HG02970 (cell line): ENCODE results near the gene KLHDC8B.

ENCODE experiments used
- ATAC-seq: cut with Tn5 transposase; IDR thresholded peaks from one replicate; pipeline ENCODE4 v1.9.1; 2021; ENCODE audit warnings: mild to moderate bottlenecking, moderate library complexity, moderate number of reproducible peaks; ENCODE audit not compliant: unreplicated experiment, low FRiP score

Gene KLHDC8B

DNA sequence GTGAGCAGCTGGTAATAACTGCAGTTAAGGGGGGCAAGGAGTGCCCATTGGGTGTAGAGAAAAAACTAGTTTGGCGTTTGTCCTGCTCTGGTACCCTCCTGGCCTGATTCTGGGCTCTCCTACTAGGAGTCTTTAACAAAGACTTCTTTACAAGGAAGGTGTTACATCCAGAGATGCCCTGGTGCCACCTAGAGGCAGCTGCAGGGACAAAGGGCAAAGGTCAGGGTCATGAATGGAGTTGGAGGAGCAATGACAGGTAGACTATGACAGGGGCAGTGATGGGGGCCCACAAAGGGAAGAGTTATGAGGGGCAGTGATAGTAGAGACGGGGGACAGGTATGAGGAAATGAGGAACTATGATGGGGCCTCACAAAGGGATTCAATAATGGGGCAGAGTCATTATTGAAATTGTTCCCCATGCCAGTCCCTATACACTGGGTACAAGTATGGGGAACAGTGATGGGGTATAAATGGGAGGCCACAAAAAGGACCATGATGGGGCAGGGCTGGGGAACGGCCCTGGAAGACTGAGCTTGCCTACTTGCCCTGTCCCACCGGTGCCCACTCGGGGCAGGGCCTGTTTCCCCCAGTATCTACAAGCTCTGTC is 13.2 kb upstream of the KLHDC8B start:
- ATAC-seq: no peak

DNA sequence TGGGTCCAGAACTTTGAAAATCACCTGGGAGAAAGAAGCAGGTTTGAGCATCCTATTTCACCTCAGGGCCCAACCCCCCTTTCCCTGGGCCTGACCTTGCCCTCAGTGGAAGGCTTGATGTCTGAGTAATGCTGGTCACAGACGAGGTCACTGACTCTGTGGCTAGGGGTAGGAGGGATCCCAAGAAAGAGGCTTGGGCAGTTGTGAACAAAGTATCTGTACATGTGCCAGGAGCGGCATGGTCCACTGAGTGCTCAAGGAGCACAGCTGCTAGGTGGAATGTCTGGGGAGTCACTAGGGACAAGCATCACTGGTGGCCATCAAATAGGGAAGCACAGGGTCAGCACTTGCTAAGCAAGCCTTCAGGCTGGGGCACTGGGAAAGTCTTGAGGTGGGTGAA is 12.6 kb upstream of the KLHDC8B start:
- ATAC-seq: no peak

DNA sequence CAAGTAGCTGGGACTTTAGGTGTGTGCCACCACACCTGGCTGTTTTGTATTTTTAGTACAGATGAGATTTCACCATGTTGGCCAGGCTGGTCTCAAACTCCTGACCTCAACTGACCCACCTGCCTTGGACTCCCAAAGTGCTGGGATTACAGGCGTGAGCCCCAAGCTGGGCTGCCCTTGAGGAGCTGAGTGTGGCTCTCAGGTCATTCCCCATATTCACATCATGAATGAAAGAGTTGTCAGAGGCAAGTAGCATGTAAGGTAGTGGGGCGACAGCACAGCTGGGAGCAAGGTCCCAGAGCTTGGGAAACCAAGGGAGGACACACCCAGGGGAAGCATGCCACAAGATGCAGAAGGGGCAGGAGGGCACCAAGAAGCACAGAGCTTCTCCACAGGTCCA is 10.2 kb upstream of the KLHDC8B start:
- no peak for ATAC-seq

DNA sequence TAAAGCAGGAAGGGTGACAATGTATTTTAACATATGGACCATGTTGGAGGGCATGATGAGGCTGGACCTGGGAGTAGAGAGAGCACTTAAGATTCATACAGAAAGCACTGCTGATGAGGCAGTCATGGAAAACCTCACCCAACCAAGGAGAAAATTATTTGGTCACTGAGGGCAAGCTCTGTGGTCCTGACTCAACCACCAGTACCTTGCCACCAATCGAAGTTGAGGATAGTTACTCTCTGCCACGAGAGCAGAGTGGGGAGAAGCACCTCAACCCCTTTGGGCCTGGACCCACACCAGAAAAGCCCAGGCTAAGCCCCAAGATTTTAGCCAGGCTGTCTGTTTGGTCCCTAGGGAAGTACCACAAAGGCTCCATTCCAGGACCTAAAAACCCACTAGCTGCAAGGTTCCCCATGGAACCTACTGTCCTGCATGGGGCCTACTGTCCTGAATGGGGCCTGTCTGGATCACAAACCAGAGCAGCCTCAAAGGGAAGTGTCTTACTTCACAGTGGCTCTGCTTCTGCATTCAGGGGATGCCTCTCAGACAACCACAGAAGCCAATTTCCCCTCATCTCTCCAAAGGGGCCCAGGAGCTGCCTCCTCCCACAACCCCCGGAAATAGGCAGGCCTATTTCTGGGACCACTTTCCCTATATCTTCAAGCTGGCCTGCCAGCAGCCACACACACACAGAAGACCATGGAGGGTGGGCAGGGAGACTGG is 9.4 kb upstream of the KLHDC8B start:
- no peak for ATAC-seq

DNA sequence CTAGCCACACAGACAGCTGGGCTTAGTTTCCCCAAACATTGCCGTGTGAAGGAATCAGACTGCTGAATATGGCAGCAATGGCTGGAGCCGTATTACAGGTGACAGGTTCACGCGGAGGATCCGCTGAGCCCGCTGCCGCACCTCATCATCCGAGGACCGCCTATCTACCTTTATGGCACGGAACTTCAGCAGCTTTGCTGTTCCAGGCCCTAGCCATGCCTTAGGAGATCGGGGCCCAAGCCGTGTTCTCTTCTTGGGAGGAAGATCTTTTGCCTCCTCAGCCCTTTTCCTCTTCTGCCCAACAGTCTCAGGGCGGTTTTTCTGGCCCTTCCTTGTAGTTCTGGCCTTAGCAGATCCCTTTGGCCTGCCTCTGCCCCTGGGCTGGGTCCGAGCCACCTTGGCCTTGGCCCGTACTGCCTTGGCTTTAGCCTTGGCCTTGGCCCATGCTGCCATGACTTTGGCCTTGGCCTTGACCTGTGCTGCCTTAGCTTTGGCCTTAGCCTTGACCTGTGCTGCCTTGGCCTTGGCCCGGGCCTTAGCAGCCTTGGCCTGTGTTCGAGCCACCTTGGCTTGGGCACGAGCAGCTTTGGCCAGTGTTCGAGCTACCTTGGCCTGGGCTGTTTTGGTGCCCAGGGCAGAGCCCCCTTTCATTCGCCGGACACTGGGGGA is 8.5 kb upstream of the KLHDC8B start:
- ATAC-seq: no peak

DNA sequence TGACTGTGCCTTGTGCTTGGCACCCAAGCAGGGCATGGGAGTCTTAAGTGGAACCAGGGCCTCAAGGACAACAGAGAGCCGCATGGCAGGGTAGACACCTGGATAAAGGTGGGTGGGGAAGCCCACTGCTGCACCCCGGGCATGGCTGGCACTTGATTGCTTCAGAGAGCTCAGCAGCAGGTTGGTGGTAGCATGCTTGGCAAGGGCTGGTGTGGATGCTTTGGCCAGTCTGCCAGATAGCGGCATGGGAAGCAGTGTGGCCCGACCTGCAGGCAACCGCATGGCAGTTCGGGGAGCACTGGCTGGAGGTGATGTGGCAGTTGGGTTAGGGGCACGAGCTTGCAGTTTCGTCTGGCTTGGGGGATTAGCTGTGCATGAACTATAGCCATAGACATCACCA is 7.8 kb upstream of the KLHDC8B start:
- ATAC-seq: no peak

DNA sequence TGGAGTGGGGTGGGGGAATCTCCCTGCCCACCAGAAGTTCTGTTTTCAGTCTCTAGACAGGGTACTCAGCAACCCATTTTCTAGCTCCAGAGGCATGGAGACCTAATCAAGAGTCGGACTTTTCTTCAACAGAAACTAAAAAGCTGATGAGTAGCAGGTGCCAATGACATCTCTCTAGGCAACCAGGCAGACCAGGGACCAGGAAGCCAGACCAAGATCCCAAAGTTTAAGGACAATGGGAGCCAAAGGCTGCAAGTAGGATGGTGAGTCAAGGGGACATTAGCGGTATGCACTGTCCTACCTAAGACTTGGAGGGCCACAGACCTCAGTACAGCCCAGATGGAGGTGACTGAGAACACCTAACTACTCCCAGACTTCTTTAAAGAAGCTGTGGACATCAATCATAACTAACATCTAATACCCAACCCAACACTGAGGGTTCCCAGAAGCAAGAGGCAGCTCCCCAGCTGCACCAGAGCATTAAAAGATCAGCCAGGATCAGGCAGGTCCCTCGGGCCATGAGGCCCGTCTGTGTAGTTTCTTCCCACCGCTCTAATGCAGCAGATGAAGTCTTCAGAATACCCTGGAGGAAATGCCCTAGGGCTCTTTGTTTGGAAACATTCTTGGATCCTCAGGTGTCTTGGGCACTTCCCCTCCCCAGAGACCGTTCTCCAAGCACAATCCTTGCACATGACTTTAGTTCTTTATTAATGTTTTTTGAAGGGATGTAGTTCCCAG is 6.2 kb upstream of the KLHDC8B start:
- ATAC-seq: no peak

DNA sequence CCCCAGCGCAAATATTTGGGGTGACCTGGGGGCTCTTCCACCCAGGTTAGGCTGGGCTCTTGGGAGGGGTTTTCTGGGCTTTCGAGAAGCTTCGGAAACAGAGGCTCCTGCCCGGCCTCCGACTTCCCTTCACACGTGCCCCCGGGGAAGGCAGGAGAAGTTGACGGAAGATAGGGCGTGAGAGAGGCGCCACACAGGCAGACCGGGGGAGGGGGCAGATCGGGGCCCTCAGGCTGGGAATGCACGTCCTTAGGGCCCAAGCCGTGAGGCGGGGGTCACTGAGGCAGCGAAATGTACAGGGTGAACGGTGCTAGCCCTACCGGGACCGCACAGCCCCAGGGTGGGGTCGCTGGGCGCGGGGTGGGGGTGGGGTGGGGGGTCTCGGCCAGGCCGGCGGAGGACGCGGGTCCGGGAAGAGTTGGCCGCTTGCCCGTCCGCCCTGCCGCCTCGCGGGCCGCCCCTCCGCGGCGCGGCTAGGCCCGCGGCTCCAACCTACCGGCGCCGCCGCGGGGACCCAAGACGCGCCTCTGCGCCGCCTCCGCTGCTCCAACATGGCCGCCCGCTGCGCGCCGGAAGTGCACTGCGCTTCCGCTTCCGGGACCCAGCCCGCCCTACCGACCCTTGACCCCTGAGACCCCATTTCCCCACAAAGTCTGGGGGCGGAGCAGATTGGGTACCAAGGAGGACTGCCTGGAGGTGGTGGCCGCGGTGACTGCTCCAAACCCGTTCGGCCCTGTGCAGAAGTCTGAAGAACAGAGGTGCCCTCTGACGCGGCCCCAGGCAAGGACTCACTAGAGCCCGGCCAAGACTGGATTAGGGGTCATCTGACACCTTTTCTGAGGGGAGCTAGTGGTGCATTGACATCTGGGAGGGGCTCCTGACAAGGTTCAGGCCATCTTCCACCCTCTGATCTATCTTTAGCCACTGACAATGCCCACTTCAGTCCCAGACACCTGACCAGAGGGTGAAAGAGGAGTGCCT is 5.3 kb upstream of the KLHDC8B start, which contains the start of gene CCDC71:
Gene CCDC71, minus strand, starts transcription at position 561 of the 981 bp plus-strand sequence. CDS start 2,123 bp downstream, outside the sequence.
- ATAC-seq: no peak

DNA sequence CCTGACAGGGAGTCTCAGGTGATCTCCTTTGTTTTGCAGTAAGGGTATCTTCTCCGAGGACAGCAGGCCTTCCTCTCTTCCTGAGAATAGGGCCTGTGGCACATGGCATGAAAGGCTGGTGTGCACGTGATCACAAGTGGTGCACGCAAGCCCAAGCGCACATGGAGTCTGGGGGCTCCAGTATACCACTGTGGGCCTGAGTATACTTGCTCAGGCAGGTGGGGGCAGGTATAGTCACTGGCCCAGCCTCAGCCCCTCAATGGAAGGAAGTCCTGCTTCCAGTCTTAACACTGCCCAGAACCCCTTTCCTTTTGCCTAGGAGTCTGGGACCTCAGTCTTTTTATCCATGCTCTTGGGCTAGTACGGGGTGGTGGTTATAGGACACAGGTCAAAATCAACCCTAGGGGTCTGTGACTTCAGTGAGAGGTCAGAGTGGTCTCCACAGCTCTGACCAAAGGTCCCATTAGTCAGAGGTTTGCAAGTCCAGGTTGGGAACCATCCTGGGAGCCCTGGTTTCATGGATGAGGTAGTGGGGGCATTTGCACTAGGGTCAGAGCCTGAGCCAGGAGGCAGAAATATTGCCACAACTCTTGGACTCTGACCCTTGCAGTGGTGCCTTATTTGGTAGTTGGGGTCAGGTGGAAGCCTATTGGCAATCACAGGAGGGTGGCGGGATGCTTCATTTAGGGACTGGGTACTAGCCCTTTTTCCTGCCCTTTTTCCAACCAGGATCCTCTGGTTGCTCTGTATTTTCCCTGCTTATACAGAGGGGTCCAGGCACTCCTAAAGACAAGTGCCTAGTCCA is 4.4 kb upstream of the KLHDC8B start:
- ATAC-seq: no peak

DNA sequence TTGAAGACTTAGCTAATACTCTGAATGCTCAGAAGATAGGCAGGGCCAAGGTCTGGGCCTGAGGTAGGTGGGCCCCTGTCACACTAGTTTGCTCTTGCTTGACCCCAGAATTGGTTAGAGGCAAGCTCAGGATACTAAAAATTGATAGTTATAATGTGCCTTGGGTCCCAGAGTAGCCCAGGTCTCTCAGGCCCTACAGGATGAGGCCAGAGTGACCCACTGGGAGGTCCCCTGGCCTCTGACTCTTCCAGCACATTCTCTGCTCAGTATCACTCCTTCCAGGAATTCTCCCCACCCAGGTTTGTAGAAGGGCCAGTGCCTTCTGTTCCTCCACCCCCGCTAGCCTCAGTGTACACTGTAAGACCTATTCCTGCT is 667 bp upstream of the KLHDC8B start:
- ATAC-seq: no peak

DNA sequence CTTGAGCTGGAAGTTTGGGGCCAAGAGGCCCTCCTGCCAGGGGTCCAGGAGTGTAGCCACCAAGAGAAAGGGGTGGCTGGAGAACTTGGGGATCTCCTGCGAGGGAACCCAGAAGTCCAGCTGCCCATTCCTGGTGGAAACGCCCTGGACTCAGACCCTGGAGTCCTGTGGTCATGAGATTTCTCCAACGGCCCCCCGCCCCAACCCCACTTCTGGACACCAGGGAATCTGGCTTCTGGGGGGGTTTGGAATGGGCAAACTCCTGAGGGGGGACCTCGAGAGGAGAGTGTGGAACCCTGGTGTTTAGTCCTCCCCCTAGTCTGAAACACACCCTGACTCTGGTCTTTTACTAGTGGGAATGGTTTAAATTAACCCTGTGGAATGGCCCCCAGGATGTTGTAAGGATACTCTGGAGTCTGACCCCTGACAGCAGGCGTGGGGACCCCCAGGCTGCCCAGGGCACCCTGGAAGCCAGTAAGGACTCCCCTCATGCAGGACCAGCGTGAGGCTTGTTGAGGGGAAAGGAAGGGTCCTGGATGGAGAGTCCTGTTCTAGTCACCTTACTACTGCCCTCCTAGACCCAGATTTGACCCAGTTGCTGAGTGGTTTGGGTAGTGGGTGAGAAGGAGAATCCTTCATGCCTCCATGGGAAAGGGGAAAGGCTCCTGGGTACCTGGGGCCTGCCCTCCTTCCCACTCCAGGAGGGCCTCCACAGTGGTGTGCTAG is 540 bp downstream of the KLHDC8B start:
- no peak for ATAC-seq

DNA sequence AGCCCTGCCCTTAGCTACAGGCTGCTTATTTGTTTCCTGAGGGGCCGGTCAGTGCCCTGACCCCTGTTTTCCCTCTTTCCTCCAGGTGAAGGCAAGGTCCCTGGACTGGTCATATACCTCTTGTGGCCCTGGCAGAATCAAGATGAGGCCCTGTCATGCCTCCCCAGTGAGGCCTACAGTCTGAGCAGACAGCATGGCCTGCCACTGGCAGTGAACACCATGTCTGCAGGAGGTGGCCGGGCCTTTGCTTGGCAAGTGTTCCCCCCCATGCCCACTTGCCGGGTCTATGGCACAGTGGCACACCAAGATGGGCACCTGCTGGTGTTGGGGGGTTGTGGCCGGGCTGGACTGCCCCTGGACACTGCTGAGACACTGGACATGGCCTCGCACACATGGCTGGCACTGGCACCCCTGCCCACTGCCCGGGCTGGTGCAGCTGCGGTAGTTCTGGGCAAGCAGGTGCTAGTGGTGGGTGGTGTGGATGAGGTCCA is 1.2 kb downstream of the KLHDC8B start:
- ATAC-seq: no peak

DNA sequence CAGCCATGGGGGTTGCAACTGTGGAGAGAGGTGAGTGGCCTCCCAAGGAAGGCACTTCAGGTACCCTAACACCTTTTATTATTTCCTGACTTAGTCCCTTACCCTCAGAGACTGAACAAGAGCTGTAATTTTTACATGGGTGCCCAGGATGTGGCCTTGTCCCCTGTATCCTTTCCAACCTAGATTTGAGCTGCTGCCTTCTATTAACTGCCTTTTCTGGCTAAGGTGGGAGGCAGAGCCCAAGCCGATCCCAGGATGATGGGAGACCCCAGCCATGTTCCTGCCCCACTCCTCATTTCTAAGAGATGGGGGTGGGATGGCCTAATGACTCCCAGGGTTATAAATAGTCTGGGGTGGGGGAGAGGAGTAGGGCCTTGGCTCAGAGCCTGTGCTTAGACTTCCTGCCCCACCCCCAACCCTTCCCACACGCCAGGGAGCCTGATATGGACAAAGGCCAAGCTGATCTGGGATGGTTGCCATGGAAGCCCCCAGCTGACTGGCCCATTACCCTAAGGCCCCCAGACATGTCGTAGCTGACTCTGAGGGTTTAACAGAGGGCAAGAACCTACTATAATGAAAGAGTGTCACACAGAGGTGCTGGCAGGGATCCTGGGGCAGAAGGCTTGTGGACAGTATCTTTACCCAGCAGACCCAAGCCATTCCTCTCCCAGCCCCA is 1.9 kb downstream of the KLHDC8B start:
- no peak for ATAC-seq

DNA sequence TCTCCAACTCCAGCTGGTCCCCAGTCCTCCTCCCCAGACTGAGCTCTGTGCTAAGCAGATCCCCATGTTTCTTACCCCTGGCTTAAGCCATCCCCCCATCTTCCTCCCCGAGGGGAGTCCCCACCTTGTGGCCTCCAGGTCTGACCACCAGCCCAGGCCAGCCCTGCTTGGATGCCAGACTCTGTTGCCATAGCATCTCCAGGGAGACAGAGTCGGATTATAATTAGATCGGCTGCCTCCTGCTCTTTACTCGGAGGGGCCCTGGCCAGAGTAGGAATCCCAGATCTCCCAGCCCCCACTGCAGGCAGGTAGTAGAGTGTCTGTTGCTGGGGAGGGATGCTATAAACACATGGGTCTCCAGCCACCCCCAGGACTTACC is 2.4 kb downstream of the KLHDC8B start:
- ATAC-seq: no peak

DNA sequence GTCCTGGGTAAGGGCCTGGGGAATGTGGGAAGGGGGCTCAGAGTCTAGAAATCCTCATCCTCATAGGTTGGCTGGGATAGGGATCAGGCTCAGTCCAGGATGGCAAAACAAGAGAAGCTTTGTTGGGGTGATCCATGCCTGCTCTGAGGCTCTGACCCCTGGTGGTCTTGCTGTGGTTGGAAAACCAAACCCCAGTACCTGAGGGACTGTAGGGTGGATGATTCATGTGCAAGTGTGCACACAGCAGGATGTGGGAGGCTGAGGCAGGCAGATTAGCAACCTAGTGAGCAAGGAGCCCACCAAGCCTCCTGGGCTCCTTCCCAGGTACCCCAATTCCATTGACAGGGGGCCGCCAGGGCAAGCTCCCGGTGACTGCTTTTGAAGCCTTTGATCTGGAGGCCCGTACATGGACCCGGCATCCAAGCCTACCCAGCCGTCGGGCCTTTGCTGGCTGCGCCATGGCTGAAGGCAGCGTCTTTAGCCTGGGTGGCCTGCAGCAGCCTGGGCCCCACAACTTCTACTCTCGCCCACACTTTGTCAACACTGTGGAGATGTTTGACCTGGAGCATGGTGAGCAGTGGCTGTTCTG is 3.1 kb downstream of the KLHDC8B start:
- ATAC-seq: no peak

DNA sequence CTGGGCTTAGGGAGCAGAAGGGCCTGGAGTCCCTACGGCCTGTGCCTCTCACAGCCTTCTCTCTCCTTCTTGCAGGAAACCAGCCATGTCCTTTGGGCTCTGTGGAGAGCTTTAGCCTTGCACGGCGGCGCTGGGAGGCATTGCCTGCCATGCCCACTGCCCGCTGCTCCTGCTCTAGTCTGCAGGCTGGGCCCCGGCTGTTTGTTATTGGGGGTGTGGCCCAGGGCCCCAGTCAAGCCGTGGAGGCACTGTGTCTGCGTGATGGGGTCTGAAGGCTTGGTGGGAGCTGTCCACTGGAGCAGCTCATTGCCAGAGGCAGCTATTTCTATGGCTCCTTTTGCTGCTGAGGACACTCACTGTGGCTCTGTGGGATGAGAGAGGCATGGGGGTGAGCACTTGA is 4.1 kb downstream of the KLHDC8B start:
- no peak for ATAC-seq

DNA sequence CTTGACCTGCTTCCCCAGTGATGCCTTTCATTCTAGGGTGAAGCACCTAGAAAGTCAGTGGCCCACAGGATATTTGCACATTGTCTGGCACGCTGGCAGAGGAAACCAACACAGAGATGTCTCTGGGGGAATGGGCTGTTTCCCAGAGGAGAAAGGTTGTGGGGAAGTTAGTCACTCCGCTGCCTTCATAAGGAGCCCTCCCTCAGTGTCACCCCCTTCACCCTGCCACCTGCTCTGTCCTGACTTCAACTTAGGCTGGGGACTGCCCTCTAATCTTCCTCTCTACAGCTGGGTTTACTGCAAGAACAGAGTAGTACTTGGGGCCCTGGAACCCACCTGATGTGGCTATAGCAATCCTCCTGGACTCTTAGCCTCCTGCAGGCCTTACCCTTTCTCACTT is 5.7 kb downstream of the KLHDC8B start:
- no peak for ATAC-seq
